ENCODE data around the gene ENG.

GRCh38 chr9:127812011-127812410 lies 42.4 kb downstream of the ENG start:
- TF ChIP-seq, protein P1, sequence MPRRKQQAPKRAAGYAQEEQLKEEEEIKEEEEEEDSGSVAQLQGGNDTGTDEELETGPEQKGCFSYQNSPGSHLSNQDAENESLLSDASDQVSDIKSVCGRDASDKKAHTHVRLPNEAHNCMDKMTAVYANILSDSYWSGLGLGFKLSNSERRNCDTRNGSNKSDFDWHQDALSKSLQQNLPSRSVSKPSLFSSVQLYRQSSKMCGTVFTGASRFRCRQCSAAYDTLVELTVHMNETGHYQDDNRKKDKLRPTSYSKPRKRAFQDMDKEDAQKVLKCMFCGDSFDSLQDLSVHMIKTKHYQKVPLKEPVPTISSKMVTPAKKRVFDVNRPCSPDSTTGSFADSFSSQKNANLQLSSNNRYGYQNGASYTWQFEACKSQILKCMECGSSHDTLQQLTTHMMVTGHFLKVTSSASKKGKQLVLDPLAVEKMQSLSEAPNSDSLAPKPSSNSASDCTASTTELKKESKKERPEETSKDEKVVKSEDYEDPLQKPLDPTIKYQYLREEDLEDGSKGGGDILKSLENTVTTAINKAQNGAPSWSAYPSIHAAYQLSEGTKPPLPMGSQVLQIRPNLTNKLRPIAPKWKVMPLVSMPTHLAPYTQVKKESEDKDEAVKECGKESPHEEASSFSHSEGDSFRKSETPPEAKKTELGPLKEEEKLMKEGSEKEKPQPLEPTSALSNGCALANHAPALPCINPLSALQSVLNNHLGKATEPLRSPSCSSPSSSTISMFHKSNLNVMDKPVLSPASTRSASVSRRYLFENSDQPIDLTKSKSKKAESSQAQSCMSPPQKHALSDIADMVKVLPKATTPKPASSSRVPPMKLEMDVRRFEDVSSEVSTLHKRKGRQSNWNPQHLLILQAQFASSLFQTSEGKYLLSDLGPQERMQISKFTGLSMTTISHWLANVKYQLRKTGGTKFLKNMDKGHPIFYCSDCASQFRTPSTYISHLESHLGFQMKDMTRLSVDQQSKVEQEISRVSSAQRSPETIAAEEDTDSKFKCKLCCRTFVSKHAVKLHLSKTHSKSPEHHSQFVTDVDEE (CRISPR knock-in tag; IDR thresholded peaks at IDR 0.05), result no peak
- TF ChIP-seq CSDC2 (CRISPR knock-in tag; IDR thresholded peaks at IDR 0.05) (no peak), ZC3H10 (CRISPR knock-in tag; IDR thresholded peaks at IDR 0.05) (no peak), BACH2 (CRISPR knock-in tag; IDR thresholded peaks at IDR 0.05; ENCODE audit: borderline replicate concordance) (no peak), CREB5 (CRISPR knock-in tag; IDR thresholded peaks at IDR 0.05; ENCODE audit: low read depth) (no peak)
- TF ChIP-seq, protein P2, sequence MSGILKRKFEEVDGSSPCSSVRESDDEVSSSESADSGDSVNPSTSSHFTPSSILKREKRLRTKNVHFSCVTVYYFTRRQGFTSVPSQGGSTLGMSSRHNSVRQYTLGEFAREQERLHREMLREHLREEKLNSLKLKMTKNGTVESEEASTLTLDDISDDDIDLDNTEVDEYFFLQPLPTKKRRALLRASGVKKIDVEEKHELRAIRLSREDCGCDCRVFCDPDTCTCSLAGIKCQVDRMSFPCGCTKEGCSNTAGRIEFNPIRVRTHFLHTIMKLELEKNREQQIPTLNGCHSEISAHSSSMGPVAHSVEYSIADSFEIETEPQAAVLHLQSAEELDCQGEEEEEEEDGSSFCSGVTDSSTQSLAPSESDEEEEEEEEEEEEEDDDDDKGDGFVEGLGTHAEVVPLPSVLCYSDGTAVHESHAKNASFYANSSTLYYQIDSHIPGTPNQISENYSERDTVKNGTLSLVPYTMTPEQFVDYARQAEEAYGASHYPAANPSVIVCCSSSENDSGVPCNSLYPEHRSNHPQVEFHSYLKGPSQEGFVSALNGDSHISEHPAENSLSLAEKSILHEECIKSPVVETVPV (CRISPR knock-in tag; IDR thresholded peaks at IDR 0.05), result no peak

Measured in SK-N-SH treated with all-trans-retinoic acid at 6 μM for 48 hours (cell line).